Testis (tissue), 3 donors: ENCODE results near the gene LMF2. TPM values are rescaled to one million over a fixed set of nuclear protein-coding genes. Genes with fewer than 3 reads are reported as not detected.

Experiments used
- DNase-seq: peaks from one replicate; pipeline ENCODE4 v3.0.0-alpha.2; 2019
- H3K27ac ChIP-seq, 2 donors: fragments of 200-600 bp; sonication (generic); one replicate each; pipeline ENCODE4 v1.5.1; 2019
- H3K27me3 ChIP-seq: fragments of 200-600 bp; sonication (generic); one replicate; pipeline ENCODE4 v1.5.1; 2019
- H3K36me3 ChIP-seq: fragments of 200-600 bp; sonication (generic); one replicate; pipeline ENCODE4 v1.5.1; 2017; ENCODE audit warnings: low read depth; ENCODE audit errors: missing control alignments
- H3K4me1 ChIP-seq: fragments of 200-600 bp; sonication (generic); one replicate; pipeline ENCODE4 v1.5.1; 2019
- H3K4me3 ChIP-seq, 2 donors: fragments of 200-600 bp; sonication (generic); one replicate each; pipeline ENCODE4 v1.5.1; 2017 to 2019
- H3K9me3 ChIP-seq: fragments of 200-600 bp; sonication (generic); one replicate; pipeline ENCODE4 v1.5.1; 2017
- CTCF ChIP-seq, 3 experiments: fragments of 450-650 bp in 2 of 3; fragments of 200-600 bp in 1 of 3; sonication (generic) in 1 of 3; IDR thresholded peaks; one replicate each; pipeline ENCODE4 v1.5.1; 2016 to 2019; ENCODE audit warnings: antibody characterized with exemption in 3 of 3, mild to moderate bottlenecking in 2 of 3, moderate library complexity in 1 of 3
- POLR2A ChIP-seq: fragments of 450-650 bp; IDR thresholded peaks from one replicate; pipeline ENCODE4 v1.6.1; 2017; ENCODE audit warnings: antibody characterized with exemption, mild to moderate bottlenecking, moderate library complexity
- WGBS, 2 donors: methylation state at CpG; one replicate each; pipeline ENCODE4 v1.1.5; 2018; 5-methylcytosine and 5-hydroxymethylcytosine counted together
- intact Hi-C: fragments of 100-400 bp; cut with DNase I; formaldehyde crosslinking; loops from one replicate; pipeline ENCODE4 v1.15.1; 2023; ENCODE audit warnings: low total_unique reads
- polyA plus RNA-seq: library from polyadenylated mRNA; stranded (reverse); fragments of 350-450 nt; fragmentation: Illumina TruSeq; extraction: RNeasy Lipid Tissue Mini Kit (QIAGEN cat#74804); gene quantifications from one replicate; pipeline ENCODE4 v1.2.3, GENCODE V29; 2014; ENCODE audit warnings: low read depth, low replicate concordance; ENCODE audit not compliant: insufficient read depth
- total RNA-seq, 2 donors: library from RNA; depleted of rRNA; stranded (reverse); fragments of >200 nt; gene quantifications; one replicate each; pipeline ENCODE4 v1.2.3, GENCODE V29; 2016

LMF2 gene
- total and polyA plus RNA-seq, 3 donors from 2014 or later: 59.7 to 109 (median 95.4) TPM

GRCh38 chr22:50516891-50517290 is 9.4 kb upstream of the LMF2 start:
- TF ChIP-seq CTCF (IDR thresholded peaks at IDR 0.05) (no peak), POLR2A (no peak)
- H3K36me3 ChIP-seq: no peaks in the 10 kb centered on the region
- H3K27me3 ChIP-seq: no peaks in the 10 kb centered on the region
- H3K27ac ChIP-seq: no peak overlapping the region
- H3K4me3 ChIP-seq: no peak overlapping the region
- intact Hi-C loops: no loop called here
- WGBS, 2 donors: 82 to 83% methylated on average over 15 to 16 of the region's 16 CpGs
- H3K9me3 ChIP-seq: no peaks in the 10 kb centered on the region
- no peaks in the 10 kb centered on the region for H3K4me1 ChIP-seq
- DNase-seq: no peak

- Histone ChIP-seq H3K4me3 (no peak overlapping the region), H3K27ac (no peak overlapping the region), H3K27me3 (no peaks in the 10 kb centered on the region), H3K9me3 (no peaks in the 10 kb centered on the region), H3K4me1 (no peaks in the 10 kb centered on the region), H3K36me3 (no peaks in the 10 kb centered on the region)
- WGBS, 2 donors: 95% methylated on average over 7 to 8 of the region's 8 CpGs
- intact Hi-C loops: no loop called here
- DNase-seq: no peak
- no peak for TF ChIP-seq CTCF (IDR thresholded peaks at IDR 0.05)
- no peak for TF ChIP-seq POLR2A
Measured at GRCh38 chr22:50516068-50516467, 8.6 kb upstream of the LMF2 start.

- intact Hi-C loops: no loop called here
- Histone ChIP-seq H3K4me3 (no peak overlapping the region), H3K27ac (no peak overlapping the region), H3K4me1 (no peaks in the 10 kb centered on the region), H3K27me3 (no peaks in the 10 kb centered on the region), H3K9me3 (no peaks in the 10 kb centered on the region), H3K36me3 (no peaks in the 10 kb centered on the region)
- 92 to 99% methylated on average over 15 of the region's 15 CpGs for WGBS, 2 donors
- no peak for DNase-seq
- TF ChIP-seq CTCF (IDR thresholded peaks at IDR 0.05) (no peak), POLR2A (no peak)
Measured at GRCh38 chr22:50513175-50513574, 5.7 kb upstream of the LMF2 start.

GRCh38 chr22:50508897-50509296 is 1.4 kb upstream of the LMF2 start:
- 6 to 7% methylated on average over 3 of the region's 3 CpGs for WGBS, 2 donors
- Histone ChIP-seq H3K4me3 (peak overlapping the region; percentile 77 to 94), H3K27me3 (no peaks in the 10 kb centered on the region), H3K9me3 (no peaks in the 10 kb centered on the region), H3K27ac (peak overlapping the region in 1 of 2 donors; percentile 91), H3K4me1 (peaks cover 9% of the 10 kb centered on the region), H3K36me3 (no peaks in the 10 kb centered on the region)
- intact Hi-C loops: no loop called here
- no peak for DNase-seq
- TF ChIP-seq CTCF (IDR thresholded peaks at IDR 0.05) (no peak), POLR2A (no peak)
